Adrenal gland (tissue), 12 donors: ENCODE measurements around the gene STXBP5. TPM values are rescaled to one million over a fixed set of nuclear protein-coding genes. Genes with fewer than 3 reads are reported as not detected.
A peak's percentile ranks its signal among the peaks of the same experiment; 100 is the strongest.

Experiments
- DNase-seq, 7 donors: peaks; one replicate each; pipeline ENCODE4 v3.0.0-alpha.2; 2019 to 2020
- H3K27ac ChIP-seq, 5 donors: fragments of 200-600 bp; sonication (generic) in 4 of 5; 1 replicate in 3 of 5; 2 replicates in 2 of 5; pipeline versions ENCODE4 v1.5.1 to v1.8.0; 2016 to 2020; ENCODE audit warnings: mild to moderate bottlenecking in 1 of 5
- H3K27me3 ChIP-seq: fragments of 200-600 bp; 2 replicates; pipeline ENCODE4 v1.8.0; 2021
- H3K36me3 ChIP-seq, 2 donors: fragments of 200-600 bp; replicated peaks in 1 of 2; 1 replicate in 1 of 2; 2 replicates in 1 of 2; pipeline versions ENCODE4 v1.5.1 to v1.8.0; 2018 to 2022
- H3K4me1 ChIP-seq, 2 donors: fragments of 200-600 bp; replicated peaks in 1 of 2; 1 replicate in 1 of 2; 2 replicates in 1 of 2; pipeline versions ENCODE4 v1.5.1 to v1.8.0; 2018 to 2021
- H3K4me3 ChIP-seq, 4 donors: fragments of 200-600 bp; sonication (generic) in 3 of 4; one replicate each; pipeline ENCODE4 v1.5.1; 2016 to 2018
- H3K9me3 ChIP-seq, 3 donors: fragments of 200-600 bp; sonication (generic) in 1 of 3; replicated peaks in 1 of 3; 1 replicate in 2 of 3; 2 replicates in 1 of 3; pipeline versions ENCODE4 v1.5.1 to v1.8.0; 2016 to 2021
- POLR2A ChIP-seq, 2 donors: fragments of 450-650 bp; IDR thresholded peaks; one replicate each; pipeline ENCODE4 v1.6.1; 2017; ENCODE audit warnings: antibody characterized with exemption in 2 of 2, mild to moderate bottlenecking in 2 of 2, moderate library complexity in 1 of 2
- WGBS, 4 donors: extraction: QIAGEN DNeasy Blood & Tissue Kit in 2 of 4; methylation state at CpG; one replicate each; pipeline versions ENCODE4 v1.1.5 to v1.1.7; 2013 to 2017; 5-methylcytosine and 5-hydroxymethylcytosine counted together
- intact Hi-C, 2 donors: fragments of 100-400 bp; cut with DNase I; formaldehyde crosslinking; loops; one replicate each; pipeline versions ENCODE4 v1.14.1 to v1.15.0; 2022 to 2023
- polyA plus RNA-seq, 3 donors: library from polyadenylated mRNA; stranded (reverse); fragments of 200-250 nt in 2 of 3; fragments of 350-450 nt in 1 of 3; fragmentation: Illumina TruSeq in 1 of 3; extraction: RNeasy Lipid Tissue Mini Kit (QIAGEN cat#74804) in 1 of 3; gene quantifications; one replicate each; pipeline ENCODE4 v1.2.3, GENCODE V29; 2013 to 2014
- total RNA-seq, 9 donors: library from RNA; depleted of rRNA in 4 of 9; stranded (reverse); fragments of >200 nt in 4 of 9; fragments of 120-200 nt in 1 of 9; fragmentation: NEBNext Ultra II Directional in 1 of 9; extraction: Animal tissue kit (Norgen Biotek cat#: 25700) in 1 of 9; gene quantifications; one replicate each; pipeline versions ENCODE4 v1.1.0 to v1.2.4, GENCODE V29; 2013 to 2023
- TF ChIP-seq, protein P1 (sequence below), 6 experiments: fragments of 450-650 bp in 4 of 6; fragments of 200-600 bp in 2 of 6; sonication (generic) in 1 of 6; IDR thresholded peaks; 1 replicate in 5 of 6; 2 replicates in 1 of 6; pipeline versions ENCODE4 v1.5.1 to v1.8.0; 2016 to 2021; ENCODE audit warnings: antibody characterized with exemption in 6 of 6, mild to moderate bottlenecking in 2 of 6, moderate library complexity in 1 of 6
- donor health status: healthy with polysubstance abuse.
- donor health status: Bipolar disorder and iron deficiency.
- donor health status: DM: yes; HTN: yes; CAD: no.
- donor health status: DM: no; HTN: no; CAD: no.
- donor health status: DM: no; HTN: no; CAD: no.
- donor health status: DM: yes; HTN: yes; CAD: no.

Gene STXBP5
- total and polyA plus RNA-seq, 12 donors: 18.0 to 66.3 (median 30.1) TPM

DNA sequence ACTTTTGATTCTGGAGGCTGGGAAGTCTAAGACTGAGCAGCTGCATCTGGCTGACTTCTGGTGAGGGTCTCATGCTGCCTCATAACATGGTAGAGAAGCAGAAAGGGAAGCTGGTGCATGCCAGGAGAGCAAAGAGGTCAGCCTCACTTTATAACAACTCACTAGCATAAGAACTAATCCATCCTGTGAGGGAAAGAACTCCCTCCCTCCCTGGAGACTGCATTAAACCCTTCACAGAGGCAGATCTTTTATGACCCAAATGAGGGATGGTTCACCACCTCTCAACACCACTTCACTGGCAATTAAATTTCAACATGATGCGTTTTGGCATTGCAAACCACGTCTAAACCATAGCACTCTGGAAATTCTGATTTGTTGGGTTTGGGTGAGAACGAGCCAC is 33.9 kb downstream of the STXBP5 start:
- TF ChIP-seq, protein P1, sequence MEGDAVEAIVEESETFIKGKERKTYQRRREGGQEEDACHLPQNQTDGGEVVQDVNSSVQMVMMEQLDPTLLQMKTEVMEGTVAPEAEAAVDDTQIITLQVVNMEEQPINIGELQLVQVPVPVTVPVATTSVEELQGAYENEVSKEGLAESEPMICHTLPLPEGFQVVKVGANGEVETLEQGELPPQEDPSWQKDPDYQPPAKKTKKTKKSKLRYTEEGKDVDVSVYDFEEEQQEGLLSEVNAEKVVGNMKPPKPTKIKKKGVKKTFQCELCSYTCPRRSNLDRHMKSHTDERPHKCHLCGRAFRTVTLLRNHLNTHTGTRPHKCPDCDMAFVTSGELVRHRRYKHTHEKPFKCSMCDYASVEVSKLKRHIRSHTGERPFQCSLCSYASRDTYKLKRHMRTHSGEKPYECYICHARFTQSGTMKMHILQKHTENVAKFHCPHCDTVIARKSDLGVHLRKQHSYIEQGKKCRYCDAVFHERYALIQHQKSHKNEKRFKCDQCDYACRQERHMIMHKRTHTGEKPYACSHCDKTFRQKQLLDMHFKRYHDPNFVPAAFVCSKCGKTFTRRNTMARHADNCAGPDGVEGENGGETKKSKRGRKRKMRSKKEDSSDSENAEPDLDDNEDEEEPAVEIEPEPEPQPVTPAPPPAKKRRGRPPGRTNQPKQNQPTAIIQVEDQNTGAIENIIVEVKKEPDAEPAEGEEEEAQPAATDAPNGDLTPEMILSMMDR (IDR thresholded peaks at IDR 0.05): no peak
- TF ChIP-seq POLR2A (IDR thresholded peaks at IDR 0.05): no peak
- Histone ChIP-seq H3K4me1 (no peaks in the 10 kb centered on the region), H3K36me3 (peaks cover 0 to 7% of the 10 kb centered on the region in 2 donors), H3K27ac (no peak overlapping the region), H3K4me3 (no peak overlapping the region), H3K9me3 (no peaks in the 10 kb centered on the region), H3K27me3 (no peaks in the 10 kb centered on the region)
- no peak for DNase-seq
- intact Hi-C loops: no loop called here
- WGBS, 4 donors: 91 to 95% (median 93%) methylated on average over 3 of the region's 3 CpGs

- Histone ChIP-seq H3K36me3 (peaks cover 0 to 7% of the 10 kb centered on the region in 2 donors), H3K27me3 (no peaks in the 10 kb centered on the region), H3K9me3 (no peaks in the 10 kb centered on the region), H3K4me1 (no peaks in the 10 kb centered on the region), H3K4me3 (no peak overlapping the region), H3K27ac (no peak overlapping the region)
- TF ChIP-seq POLR2A (IDR thresholded peaks at IDR 0.05): no peak
- TF ChIP-seq, protein P1 (IDR thresholded peaks at IDR 0.05): no peak
- intact Hi-C loops: no loop called here
- no peak for DNase-seq
- WGBS, 4 donors: 93 to 98% (median 96%) methylated on average over 5 of the region's 5 CpGs
Measured at GRCh38 chr6:147238906-147239305, 34.7 kb downstream of the STXBP5 start.

GRCh38 chr6:147244832-147245231 is 40.6 kb downstream of the STXBP5 start:
- WGBS, 4 donors: 25 to 56% (median 33%) methylated on average over 4 of the region's 4 CpGs
- Histone ChIP-seq H3K4me3 (no peak overlapping the region), H3K27ac (no peak overlapping the region), H3K9me3 (no peaks in the 10 kb centered on the region), H3K4me1 (peaks cover 0 to 7% of the 10 kb centered on the region in 2 donors), H3K36me3 (no peaks in the 10 kb centered on the region), H3K27me3 (no peaks in the 10 kb centered on the region)
- TF ChIP-seq, protein P1 (IDR thresholded peaks at IDR 0.05): no peak
- TF ChIP-seq POLR2A (IDR thresholded peaks at IDR 0.05): no peak
- intact Hi-C loops: no loop called here
- DNase-seq: peak in 4 of 7 donors; percentile 14 to 34 (median 25)

- Histone ChIP-seq H3K27ac (no peak overlapping the region), H3K27me3 (no peaks in the 10 kb centered on the region), H3K36me3 (no peaks in the 10 kb centered on the region), H3K9me3 (no peaks in the 10 kb centered on the region), H3K4me3 (no peak overlapping the region), H3K4me1 (peaks cover 0 to 7% of the 10 kb centered on the region in 2 donors)
- no peak for TF ChIP-seq POLR2A (IDR thresholded peaks at IDR 0.05)
- intact Hi-C loops: no loop called here
- 90 to 100% (median 96%) methylated on average over 2 of the region's 2 CpGs for WGBS, 4 donors
- DNase-seq: no peak
Measured at GRCh38 chr6:147245693-147246092, 41.5 kb downstream of the STXBP5 start.

GRCh38 chr6:147246853-147247635 is 42.8 kb downstream of the STXBP5 start:
- peaks cover 0 to 7% of the 10 kb centered on the region in 2 donors for H3K4me1 ChIP-seq
- no peaks in the 10 kb centered on the region for H3K27me3 ChIP-seq
- 95 to 99% (median 98%) methylated on average over 5 of the region's 5 CpGs for WGBS, 4 donors
- no peaks in the 10 kb centered on the region for H3K9me3 ChIP-seq
- no peak overlapping the region for H3K27ac ChIP-seq
- DNase-seq: no peak
- H3K4me3 ChIP-seq: no peak overlapping the region
- intact Hi-C loops: no loop called here
- TF ChIP-seq, protein P1 (IDR thresholded peaks at IDR 0.05): no peak
- TF ChIP-seq POLR2A (IDR thresholded peaks at IDR 0.05): no peak
- H3K36me3 ChIP-seq: no peaks in the 10 kb centered on the region
